GM12801 (cell line): ENCODE data around the gene RREB1.

ENCODE experiments used
- CTCF ChIP-seq: IDR thresholded peaks from one replicate; pipeline ENCODE4 v1.5.1; 2011; ENCODE audit warnings: control low read depth; ENCODE audit not compliant: insufficient read length; ENCODE audit errors: extremely low read depth

The RREB1 gene

GRCh38 chr6:7215131-7215530, 107.4 kb downstream of the RREB1 start:
- no peak for TF ChIP-seq CTCF

GRCh38 chr6:7215798-7216231, 108.1 kb downstream of the RREB1 start:
- TF ChIP-seq CTCF = no peak

GRCh38 chr6:7216941-7217621, 109.3 kb downstream of the RREB1 start:
- no peak for TF ChIP-seq CTCF

GRCh38 chr6:7218406-7218988, 110.7 kb downstream of the RREB1 start:
- TF ChIP-seq CTCF = no peak

- TF ChIP-seq CTCF = no peak
These were observed 111.5 kb downstream of the RREB1 start for GRCh38 chr6:7219310-7219709.

GRCh38 chr6:7222197-7222596, 114.4 kb downstream of the RREB1 start:
- TF ChIP-seq CTCF = no peak

GRCh38 chr6:7224731-7225130, 117.0 kb downstream of the RREB1 start:
- no peak for TF ChIP-seq CTCF
